ENCODE results near the gene PLEKHA5. TPM values are rescaled to one million over a fixed set of nuclear protein-coding genes. Genes with fewer than 3 reads are reported as not detected.

PLEKHA5 gene
- total and polyA plus RNA-seq, 4 donors, result 4.9 to 88.5 (median 20.9) TPM

DNA sequence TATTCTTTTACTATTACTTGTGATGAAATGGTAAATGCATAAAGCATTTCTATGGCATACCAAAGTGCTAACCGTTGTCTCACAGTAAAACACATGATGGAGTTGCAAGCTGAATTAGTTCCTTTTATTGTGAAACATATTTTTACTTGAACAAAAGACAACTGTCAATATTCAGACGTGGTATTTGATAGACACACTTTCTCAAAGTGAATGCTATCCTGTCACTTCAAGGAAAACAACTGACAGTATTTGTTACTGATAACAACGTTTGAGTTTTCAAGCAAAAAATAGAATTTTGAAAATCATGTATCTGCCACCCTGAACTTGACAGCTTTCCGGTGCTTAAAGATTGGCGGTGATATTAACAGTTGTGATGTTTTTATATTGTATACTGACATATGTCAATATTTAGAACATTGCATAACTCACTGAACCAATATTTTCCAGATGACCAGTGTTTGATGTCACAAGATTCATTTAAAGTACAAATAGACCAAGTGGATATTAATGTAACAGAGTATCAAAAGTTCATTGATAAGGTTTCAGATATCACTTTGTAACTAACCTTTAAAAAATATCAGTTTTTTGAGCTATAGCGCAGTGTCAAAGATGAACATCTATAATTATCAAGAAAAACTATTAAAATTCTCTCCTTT lies 156.4 kb downstream of the PLEKHA5 start:
- Histone ChIP-seq H3K36me3 (ENCODE audit: control insufficient read depth in 4 of 4, insufficient read depth in 4 of 4, low read length in 4 of 4) (peaks cover 3 to 18% (median 5%) of the 10 kb centered on the region in 4 donors), H3K4me3 (no peak overlapping the region), H3K9me3 (ENCODE audit: control insufficient read depth in 4 of 4, insufficient read depth in 3 of 4, low read length in 3 of 4) (no peaks in the 10 kb centered on the region), H3K4me1 (ENCODE audit: control insufficient read depth in 5 of 5, insufficient read depth in 5 of 5, low read length in 5 of 5) (peaks cover 0 to 2% (median 0%) of the 10 kb centered on the region in 5 donors), H3K9ac (ENCODE audit: insufficient read depth in 1 of 2, low read length in 2 of 2) (no peak overlapping the region), H3K27me3 (ENCODE audit: control insufficient read depth in 3 of 3, insufficient read depth in 3 of 3, low read length in 2 of 3) (no peaks in the 10 kb centered on the region), H3K27ac (ENCODE audit: low read depth in 1 of 2, low read length in 1 of 2) (no peak overlapping the region)
- DNase-seq (no peak), ATAC-seq (ENCODE audit: insufficient read depth, low FRiP score) (no peak)
- WGBS, 2 donors, result 44 to 55% methylated on average over 6 of the region's 6 CpGs
- TF ChIP-seq, protein P1, sequence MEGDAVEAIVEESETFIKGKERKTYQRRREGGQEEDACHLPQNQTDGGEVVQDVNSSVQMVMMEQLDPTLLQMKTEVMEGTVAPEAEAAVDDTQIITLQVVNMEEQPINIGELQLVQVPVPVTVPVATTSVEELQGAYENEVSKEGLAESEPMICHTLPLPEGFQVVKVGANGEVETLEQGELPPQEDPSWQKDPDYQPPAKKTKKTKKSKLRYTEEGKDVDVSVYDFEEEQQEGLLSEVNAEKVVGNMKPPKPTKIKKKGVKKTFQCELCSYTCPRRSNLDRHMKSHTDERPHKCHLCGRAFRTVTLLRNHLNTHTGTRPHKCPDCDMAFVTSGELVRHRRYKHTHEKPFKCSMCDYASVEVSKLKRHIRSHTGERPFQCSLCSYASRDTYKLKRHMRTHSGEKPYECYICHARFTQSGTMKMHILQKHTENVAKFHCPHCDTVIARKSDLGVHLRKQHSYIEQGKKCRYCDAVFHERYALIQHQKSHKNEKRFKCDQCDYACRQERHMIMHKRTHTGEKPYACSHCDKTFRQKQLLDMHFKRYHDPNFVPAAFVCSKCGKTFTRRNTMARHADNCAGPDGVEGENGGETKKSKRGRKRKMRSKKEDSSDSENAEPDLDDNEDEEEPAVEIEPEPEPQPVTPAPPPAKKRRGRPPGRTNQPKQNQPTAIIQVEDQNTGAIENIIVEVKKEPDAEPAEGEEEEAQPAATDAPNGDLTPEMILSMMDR (IDR thresholded peaks at IDR 0.05; ENCODE audit: control extremely low read depth, extremely low read depth), result no peak

DNA sequence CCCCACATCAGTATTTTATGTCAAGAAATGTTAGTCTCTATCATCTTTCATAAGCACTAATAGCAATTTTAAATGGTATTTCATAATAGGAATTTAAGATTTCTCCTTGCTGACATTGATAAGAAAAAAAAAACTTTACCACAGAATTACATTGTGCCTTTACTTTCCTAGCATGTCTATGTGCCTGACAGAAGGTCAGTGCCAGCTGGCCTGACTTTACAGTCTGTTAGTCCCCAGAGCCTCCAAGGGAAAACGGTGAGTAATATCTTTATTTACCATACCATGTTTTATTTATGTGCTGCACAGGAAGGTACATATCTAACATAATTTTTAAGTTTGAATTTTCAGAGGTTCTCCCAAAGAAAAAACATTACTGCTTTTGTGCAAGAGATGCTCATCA lies 157.8 kb downstream of the PLEKHA5 start:
- Histone ChIP-seq H3K9ac (ENCODE audit: insufficient read depth in 1 of 2, low read length in 2 of 2) (no peak overlapping the region), H3K36me3 (ENCODE audit: control insufficient read depth in 4 of 4, insufficient read depth in 4 of 4, low read length in 4 of 4) (peaks cover 3 to 18% (median 7%) of the 10 kb centered on the region in 4 donors), H3K9me3 (ENCODE audit: control insufficient read depth in 4 of 4, insufficient read depth in 3 of 4, low read length in 3 of 4) (no peaks in the 10 kb centered on the region), H3K27ac (ENCODE audit: low read depth in 1 of 2, low read length in 1 of 2) (no peak overlapping the region), H3K27me3 (ENCODE audit: control insufficient read depth in 3 of 3, insufficient read depth in 3 of 3, low read length in 2 of 3) (no peaks in the 10 kb centered on the region), H3K4me1 (ENCODE audit: control insufficient read depth in 5 of 5, insufficient read depth in 5 of 5, low read length in 5 of 5) (peaks cover 0 to 2% (median 0%) of the 10 kb centered on the region in 5 donors), H3K4me3 (no peak overlapping the region)
- DNase-seq (no peak), ATAC-seq (ENCODE audit: insufficient read depth, low FRiP score) (no peak)
- WGBS, 2 donors, result 73 to 80% methylated on average over 1 of the region's 1 CpG
- TF ChIP-seq, protein P1 (IDR thresholded peaks at IDR 0.05; ENCODE audit: control extremely low read depth, extremely low read depth), result no peak

DNA sequence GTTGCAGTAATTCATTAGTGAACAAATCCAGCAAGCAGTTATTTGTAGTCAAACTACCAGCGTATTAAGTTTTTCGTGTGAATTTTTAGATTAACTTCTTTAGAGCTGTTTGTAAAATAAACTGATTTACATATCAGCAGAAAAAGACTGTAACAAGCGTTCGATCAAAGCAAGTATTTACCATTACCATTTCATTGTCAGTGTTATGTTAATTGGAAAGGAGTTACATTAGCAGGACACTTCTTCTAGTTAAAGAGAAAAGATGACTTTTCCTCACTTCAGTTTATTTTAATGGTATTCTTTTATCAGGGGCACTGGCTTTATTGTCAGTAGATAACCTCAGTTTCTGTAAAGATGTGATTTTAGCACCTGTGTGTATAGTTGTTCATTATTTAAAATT lies 158.6 kb downstream of the PLEKHA5 start:
- WGBS, 2 donors, result 90 to 97% methylated on average over 4 of the region's 4 CpGs
- no peak for DNase-seq
- H3K4me3 ChIP-seq, result no peak overlapping the region
- no peaks in the 10 kb centered on the region for H3K27me3 ChIP-seq (ENCODE audit: control insufficient read depth in 3 of 3, insufficient read depth in 3 of 3, low read length in 2 of 3)
- peaks cover 3 to 17% (median 7%) of the 10 kb centered on the region in 4 donors for H3K36me3 ChIP-seq (ENCODE audit: control insufficient read depth in 4 of 4, insufficient read depth in 4 of 4, low read length in 4 of 4)
- TF ChIP-seq, protein P1 (IDR thresholded peaks at IDR 0.05; ENCODE audit: control extremely low read depth, extremely low read depth), result no peak
- H3K9ac ChIP-seq (ENCODE audit: insufficient read depth in 1 of 2, low read length in 2 of 2), result no peak overlapping the region
- ATAC-seq (ENCODE audit: insufficient read depth, low FRiP score), result no peak
- H3K27ac ChIP-seq (ENCODE audit: low read depth in 1 of 2, low read length in 1 of 2), result no peak overlapping the region
- H3K4me1 ChIP-seq (ENCODE audit: control insufficient read depth in 5 of 5, insufficient read depth in 5 of 5, low read length in 5 of 5), result peaks cover 0 to 2% (median 0%) of the 10 kb centered on the region in 5 donors
- no peaks in the 10 kb centered on the region for H3K9me3 ChIP-seq (ENCODE audit: control insufficient read depth in 4 of 4, insufficient read depth in 3 of 4, low read length in 3 of 4)

Data from lung (tissue), 12 donors.